NB4 (cell line): ENCODE results near the gene MECP2.

Experiments
- DNase-seq: peaks from one replicate; pipeline ENCODE4 v3.0.0; 2010; ENCODE audit warnings: low read depth
- H3K4me3 ChIP-seq: one replicate; pipeline ENCODE4 v1.5.1; 2011; ENCODE audit warnings: mild to moderate bottlenecking, low read depth, low read length, moderate library complexity
- MYC ChIP-seq: IDR thresholded peaks from 2 replicates; pipeline ENCODE4 v1.6.1; 2011; ENCODE audit warnings: low read depth, low read length
- POLR2A ChIP-seq: IDR thresholded peaks from 2 replicates; pipeline ENCODE4 v1.6.1; 2011; ENCODE audit warnings: mild to moderate bottlenecking; ENCODE audit not compliant: insufficient read length; ENCODE audit errors: extremely low read depth
- TF ChIP-seq, protein P1 (sequence below): IDR thresholded peaks from 2 replicates; pipeline ENCODE4 v1.6.1; 2011; ENCODE audit warnings: low read depth, low read length
- TF ChIP-seq, protein P2 (sequence below): IDR thresholded peaks from one replicate; pipeline ENCODE4 v1.5.1; 2012; ENCODE audit warnings: low read depth, low read length

The MECP2 gene

DNA sequence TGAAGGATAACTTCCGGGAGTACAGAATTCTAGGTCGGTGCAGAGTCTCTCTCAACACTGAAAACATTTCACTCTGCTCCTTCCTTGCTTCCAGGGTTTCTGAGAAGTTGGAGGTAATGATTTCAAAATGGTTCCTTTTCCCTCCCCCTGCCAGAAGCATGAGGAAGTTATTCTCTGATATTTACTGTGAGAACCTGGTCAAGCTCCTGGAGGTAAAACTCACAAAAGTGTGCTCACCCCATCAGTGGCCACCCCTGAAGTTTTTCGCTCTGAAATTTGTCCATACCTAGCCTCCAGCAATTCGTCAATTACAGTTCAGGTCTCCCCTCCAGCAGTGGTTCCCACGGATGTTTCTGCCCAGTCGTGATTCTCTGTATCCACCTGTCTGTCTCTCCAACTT lies 16.2 kb upstream of the MECP2 start:
- TF ChIP-seq, protein P1, sequence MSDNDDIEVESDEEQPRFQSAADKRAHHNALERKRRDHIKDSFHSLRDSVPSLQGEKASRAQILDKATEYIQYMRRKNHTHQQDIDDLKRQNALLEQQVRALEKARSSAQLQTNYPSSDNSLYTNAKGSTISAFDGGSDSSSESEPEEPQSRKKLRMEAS, result no peak
- TF ChIP-seq POLR2A, result no peak
- no peak for TF ChIP-seq MYC
- TF ChIP-seq, protein P2, sequence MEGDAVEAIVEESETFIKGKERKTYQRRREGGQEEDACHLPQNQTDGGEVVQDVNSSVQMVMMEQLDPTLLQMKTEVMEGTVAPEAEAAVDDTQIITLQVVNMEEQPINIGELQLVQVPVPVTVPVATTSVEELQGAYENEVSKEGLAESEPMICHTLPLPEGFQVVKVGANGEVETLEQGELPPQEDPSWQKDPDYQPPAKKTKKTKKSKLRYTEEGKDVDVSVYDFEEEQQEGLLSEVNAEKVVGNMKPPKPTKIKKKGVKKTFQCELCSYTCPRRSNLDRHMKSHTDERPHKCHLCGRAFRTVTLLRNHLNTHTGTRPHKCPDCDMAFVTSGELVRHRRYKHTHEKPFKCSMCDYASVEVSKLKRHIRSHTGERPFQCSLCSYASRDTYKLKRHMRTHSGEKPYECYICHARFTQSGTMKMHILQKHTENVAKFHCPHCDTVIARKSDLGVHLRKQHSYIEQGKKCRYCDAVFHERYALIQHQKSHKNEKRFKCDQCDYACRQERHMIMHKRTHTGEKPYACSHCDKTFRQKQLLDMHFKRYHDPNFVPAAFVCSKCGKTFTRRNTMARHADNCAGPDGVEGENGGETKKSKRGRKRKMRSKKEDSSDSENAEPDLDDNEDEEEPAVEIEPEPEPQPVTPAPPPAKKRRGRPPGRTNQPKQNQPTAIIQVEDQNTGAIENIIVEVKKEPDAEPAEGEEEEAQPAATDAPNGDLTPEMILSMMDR, result no peak
- DNase-seq, result no peak
- H3K4me3 ChIP-seq, result no peak overlapping the region

DNA sequence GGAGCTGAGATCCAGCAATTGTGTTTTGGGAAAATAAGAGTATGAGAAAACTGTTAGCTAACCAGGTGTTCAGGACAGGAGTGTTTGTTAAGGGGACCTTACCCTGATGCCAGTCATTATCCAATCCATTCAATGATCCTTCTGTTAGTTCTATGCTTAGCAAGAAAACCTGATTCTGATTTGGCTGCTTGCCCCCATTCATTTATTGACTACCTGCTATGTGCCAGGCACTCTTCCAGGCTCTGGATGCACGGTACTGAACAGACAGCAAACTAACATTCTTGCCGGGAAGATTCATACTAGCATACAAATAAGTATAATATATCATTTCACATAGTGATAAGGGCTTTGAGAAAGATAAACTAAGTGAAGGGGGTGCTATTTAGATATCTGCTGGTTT lies 1.0 kb upstream of the MECP2 start:
- no peak overlapping the region for H3K4me3 ChIP-seq
- DNase-seq, result no peak
- TF ChIP-seq, protein P2, result no peak
- no peak for TF ChIP-seq POLR2A
- TF ChIP-seq, protein P1, result no peak
- no peak for TF ChIP-seq MYC

DNA sequence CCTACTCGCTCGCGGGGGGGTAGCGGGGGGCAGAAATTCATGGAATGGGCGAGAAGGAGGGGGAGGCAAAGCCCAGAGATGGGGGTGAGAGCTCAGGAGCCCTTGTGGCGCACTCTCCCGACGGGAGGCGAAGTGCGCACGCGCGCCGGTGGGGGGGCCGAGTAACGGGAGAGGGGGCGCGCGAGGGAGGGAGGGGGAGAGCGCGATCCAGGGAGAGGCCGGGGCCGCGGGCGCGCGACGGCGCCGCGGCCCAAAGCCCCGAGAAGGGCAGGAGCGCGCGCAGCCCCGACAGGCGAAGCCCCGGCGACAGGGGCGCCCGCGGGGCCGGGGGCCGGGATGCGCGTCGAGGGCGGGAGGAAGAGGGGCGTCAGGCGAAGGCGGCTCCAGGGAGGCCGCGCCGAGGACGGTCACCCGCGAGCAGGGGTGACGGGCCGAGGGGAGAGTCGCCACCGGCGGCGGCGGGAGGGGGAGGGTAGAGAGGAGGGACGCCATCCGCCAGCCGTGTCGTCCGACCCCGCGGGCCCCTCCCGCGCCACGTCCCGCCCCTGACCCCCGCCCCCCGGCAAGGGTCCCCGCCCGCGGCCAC lies 421 bp downstream of the MECP2 start:
- peak overlapping the region; percentile 83 for H3K4me3 ChIP-seq
- TF ChIP-seq POLR2A (no peak), MYC (no peak)
- TF ChIP-seq, protein P2, result no peak
- TF ChIP-seq, protein P1, result no peak
- DNase-seq, result peak; percentile 80

- peak overlapping the region; percentile 83 for H3K4me3 ChIP-seq
- peak; percentile 31 for DNase-seq
Measured at GRCh38 chrX:154096140-154097002, 1.1 kb downstream of the MECP2 start.

GRCh38 chrX:154094833-154095232 lies 2.7 kb downstream of the MECP2 start:
- no peak overlapping the region for H3K4me3 ChIP-seq
- TF ChIP-seq MYC, result no peak
- TF ChIP-seq, protein P2, result no peak
- TF ChIP-seq POLR2A, result no peak
- TF ChIP-seq, protein P1, result no peak
- no peak for DNase-seq

More at GRCh38 chrX:154096140-154097002, 1.1 kb downstream of the MECP2 start:
- TF ChIP-seq, protein P1, result no peak
- TF ChIP-seq POLR2A, result no peak
- TF ChIP-seq MYC, result no peak
- TF ChIP-seq, protein P2, result no peak
